NCI-H524 (cell line): ENCODE measurements around the gene GRIP1.

Experiments
- DNase-seq, 2 experiments: peaks; one replicate each; lab custom pipeline; 2025; lab: John Stamatoyannopoulos, UW

The GRIP1 gene

DNA sequence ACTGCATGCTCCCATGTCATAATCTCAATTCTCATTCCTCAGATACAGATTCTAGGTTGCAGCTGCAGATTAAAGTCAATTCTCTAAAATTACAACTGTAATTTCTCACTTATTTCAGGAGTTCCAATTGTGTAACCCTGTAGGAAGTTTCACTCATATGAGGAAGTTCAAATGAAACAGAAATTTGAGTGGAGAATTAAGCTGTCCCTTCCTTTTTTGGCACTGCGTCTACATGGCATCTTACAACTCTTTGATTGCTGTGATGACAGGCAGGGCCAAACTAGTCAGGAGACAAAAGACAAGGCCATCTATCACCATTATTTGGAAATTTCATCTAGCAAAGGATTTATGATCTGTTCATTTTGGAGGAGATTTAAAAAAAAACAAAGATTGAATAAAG, 13.3 kb upstream of the GRIP1 start:
- DNase-seq, result no peak

DNA sequence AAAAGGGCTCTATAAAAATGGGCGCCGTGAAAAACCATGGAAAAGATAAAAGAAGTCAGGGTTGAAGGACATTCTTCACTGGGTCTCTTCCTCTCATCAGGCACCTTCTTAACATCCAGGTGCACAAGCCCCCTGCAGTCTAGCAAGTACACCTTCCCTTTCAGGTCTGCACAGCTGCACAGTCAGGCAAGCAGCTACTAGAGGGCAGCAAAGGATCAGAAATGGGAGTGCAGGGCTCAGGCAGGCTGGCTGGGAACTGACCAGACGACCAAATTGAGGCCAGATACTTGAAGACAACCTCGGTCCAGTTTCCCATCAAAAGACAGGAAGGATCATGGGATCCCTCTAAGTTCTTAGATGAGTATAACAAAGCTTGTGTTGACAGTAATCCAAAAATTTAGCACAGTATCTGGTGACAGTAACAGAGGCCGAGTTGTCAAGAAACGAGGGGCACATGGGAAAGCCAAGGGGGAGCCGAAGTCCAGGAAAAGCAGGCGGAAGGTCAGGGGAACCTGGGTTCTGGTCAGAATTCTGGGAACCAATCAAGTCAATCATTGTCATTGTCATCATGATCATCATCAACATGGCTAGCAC, 10.1 kb upstream of the GRIP1 start:
- DNase-seq, result peak; percentile 47 to 53

DNA sequence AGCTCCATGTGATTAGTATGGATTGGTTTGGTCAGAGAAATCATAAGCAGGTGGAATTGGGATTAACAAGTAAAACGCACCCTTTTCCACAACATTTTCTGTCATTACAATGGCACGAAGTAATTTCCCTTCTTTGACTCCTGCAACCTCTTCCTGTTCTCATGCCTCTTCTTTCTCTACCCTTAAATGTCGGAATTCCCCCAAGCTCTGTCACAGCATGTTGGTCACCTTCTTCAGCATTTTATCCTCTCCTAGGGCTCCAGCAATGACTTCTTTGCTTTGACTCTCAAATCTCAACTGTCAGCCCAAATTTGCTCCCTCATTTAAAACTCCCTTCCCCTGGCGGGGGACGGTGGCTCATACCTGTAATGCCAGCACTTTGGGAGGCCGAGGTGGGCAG, 5.3 kb upstream of the GRIP1 start:
- DNase-seq, result no peak

DNA sequence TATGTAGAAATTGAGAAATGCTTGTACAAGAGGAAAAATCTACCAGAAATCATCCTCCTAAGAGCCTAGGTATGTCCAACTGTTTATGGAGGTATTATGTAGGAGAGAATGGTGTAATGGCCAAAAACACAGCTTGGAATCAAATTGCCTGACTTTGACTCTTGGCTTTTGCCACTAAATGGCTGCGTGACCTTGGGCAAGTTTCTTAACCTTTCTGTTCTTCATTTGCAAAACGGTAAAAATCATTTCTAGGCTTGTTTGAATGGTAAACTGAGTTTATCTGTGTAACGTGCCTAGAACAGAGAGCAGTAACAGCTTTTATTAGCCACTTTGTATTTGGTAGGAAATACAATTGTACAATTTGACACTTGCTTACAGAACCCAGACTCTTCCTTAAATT, 4.9 kb upstream of the GRIP1 start:
- DNase-seq, result no peak

DNA sequence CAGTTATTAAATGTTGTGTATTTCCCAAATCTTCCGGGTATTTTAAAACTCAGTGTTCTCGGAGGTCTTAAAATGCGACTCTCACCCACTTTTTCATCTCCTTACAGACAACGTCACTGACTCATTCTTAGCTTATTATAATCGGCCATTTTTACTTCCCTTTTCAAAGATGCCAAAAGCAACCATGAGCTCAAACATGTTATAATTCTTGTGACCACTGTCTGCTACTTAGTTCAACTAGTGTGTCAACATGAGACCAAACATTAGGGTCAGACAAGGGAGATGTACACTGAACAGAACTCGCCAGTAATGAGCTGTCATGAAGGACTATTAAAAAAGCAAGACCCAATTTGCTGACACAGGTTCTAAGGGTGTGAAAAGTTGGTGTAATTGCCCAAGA, 4.2 kb upstream of the GRIP1 start:
- no peak for DNase-seq

- DNase-seq, result peak in 1 of 2 experiments; percentile 49
Measured at GRCh38 chr12:66679461-66680084, 697 bp upstream of the GRIP1 start.

DNA sequence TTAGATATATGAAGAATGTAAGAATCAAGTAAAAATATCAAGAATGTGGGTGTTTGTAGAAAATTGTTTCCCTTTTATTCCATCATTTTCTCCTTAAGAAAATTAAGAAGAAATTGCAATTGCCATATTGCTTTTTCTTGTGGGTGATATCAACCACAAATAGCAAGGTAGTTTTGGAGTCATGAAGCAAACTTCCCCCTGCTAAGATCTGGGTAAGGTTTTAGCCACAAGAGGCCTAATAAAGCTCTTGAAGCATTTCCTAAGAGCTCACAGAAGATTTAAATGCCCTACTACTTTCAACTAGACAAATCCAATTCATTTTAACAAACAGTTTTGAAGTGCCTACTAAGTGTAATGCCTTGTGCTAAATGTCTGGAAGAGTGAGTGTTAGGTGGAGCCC, 2.6 kb downstream of the GRIP1 start:
- DNase-seq, result no peak

DNA sequence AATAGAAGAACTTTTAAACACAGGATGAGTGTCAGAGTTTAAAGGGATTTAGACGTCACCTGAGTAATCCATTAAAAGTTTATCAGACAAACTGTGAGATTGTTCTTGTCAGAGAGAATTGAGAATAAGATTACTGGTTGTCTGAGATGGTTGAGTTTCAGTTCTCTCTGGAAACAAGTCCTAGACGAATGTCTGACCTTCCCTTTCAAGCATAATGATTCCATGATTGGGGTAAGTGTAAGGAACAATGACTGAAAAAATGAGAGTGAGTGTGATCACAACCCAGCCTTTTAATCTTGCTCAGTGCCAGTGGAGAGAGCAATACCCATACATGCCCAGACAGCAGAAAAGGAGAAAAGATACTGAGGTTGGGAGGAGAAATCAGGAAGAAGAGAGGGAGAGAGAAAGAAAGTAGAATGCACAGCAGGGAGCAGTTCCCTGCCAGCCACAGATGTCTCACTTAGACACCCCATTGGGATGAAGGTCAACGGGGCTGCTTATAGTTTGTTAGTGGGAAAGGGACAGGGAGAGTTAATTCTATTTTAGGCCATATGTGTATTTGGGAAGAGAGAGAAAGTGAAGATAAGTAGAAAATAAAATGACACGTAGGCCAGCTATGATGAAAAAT, 4.3 kb downstream of the GRIP1 start:
- DNase-seq, result no peak

GRCh38 chr12:66669541-66669940, 9.3 kb downstream of the GRIP1 start:
- no peak for DNase-seq

DNA sequence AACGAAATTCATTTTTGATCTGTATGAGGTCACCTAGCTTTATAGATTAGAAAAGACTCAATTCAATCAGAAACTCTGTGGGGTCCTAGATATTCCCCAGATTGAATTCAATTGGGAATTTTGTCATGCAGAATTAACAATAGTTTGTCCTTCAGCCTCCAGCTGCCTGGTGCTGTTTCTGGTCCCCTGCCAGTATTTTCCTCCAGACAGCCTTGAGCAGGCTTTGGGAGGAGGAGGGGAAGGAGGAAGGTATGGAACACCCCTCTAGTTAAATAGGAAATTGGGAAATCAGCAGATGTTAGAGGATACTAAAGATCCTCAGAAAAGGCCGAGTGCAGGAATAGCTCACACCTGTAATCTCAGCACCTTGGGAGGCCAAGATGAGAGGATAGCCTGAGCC, 10.6 kb downstream of the GRIP1 start:
- DNase-seq, result peak in 1 of 2 experiments; percentile 6

- DNase-seq, result no peak
Measured at GRCh38 chr12:66667906-66668305, 11.0 kb downstream of the GRIP1 start.

GRCh38 chr12:66666481-66666880, 12.4 kb downstream of the GRIP1 start:
- DNase-seq, result no peak

DNA sequence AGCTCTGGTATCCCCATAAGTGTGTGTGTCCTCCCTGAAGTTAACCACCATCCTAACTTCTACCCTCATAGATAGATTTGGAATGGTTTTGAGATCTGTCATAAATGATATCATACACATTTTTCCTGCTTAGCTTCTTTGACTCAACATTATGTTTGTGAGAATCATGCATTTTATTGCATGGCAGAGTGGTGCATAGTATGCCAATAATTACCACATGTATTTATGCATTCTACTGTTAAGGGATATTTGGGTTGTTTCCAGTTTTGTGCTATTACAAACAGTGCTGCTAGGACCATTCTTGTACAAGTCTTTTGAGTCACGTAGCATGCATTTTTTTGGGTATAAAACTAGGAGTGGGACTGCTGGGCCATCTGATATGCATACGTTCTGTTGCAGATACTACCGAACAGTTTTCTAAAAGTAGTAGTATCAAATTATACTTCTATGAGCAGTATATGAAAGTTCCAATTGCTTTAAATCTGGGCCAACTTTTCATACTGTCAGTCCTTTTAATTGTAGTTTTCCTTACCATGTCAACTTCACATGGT, 13.4 kb downstream of the GRIP1 start:
- DNase-seq, result no peak

DNA sequence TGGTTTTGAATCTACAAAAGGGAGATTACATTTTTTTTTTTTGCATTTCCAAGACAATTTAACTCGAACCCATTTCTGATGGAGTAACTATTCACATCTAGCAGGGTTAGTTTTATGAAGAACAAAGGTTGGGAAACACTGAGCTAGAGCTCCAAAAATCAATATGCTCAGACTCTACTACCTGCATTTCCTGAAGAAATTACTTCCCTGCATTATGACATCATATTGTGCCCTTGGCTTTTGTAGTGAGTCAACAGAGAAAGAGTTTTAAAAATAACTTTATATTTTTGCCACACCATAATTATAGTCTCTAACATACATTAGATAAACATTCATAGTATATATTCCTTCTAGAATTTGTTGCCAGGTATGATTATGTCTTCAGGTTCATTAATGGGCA, 14.8 kb downstream of the GRIP1 start:
- DNase-seq, result no peak

DNA sequence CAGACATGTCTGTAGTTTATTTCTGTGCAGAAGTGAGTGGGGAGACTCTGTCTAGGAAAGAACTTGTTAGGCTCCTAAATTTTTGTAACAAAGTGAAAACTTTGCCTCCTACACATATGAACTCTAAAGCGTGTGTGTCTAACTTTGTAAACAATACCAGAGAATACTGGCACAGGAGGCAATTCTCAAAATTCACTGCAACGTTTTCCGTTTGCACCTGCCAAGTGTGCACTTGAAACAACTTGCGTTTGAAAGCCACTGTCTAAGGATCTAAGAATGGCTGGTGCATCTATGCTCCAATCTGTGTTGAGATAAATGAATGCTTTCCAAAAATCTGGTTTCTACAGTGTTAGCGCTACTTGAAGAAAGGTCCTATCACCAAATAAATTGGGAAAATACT, 15.3 kb downstream of the GRIP1 start:
- no peak for DNase-seq

GRCh38 chr12:66662729-66663128, 16.1 kb downstream of the GRIP1 start:
- DNase-seq, result no peak

GRCh38 chr12:66662179-66662578, 16.7 kb downstream of the GRIP1 start:
- DNase-seq, result no peak

DNA sequence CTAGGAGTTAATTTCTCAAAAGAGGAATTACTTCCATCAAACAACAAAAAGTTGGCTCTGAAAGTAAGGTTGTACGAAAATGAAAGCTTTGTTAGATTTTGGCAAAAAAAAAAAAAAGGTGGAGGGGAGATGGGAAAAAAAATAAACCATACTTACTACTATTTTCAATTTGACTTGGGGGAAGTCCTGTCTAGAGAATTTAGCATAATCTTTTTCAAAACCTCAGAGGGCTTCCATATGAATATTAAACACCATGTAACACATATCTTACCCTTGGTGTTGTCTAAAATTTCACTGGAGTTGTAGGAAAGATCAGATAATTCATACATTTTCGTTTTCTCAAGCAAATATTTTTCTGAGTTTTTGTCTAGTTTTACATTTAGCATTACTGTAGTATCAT, 17.5 kb downstream of the GRIP1 start:
- no peak for DNase-seq

- no peak for DNase-seq
Measured at GRCh38 chr12:66653796-66654195, 25.1 kb downstream of the GRIP1 start.

- DNase-seq, result peak; percentile 81 to 88
Measured at GRCh38 chr12:66648033-66648735, 30.7 kb downstream of the GRIP1 start.

DNA sequence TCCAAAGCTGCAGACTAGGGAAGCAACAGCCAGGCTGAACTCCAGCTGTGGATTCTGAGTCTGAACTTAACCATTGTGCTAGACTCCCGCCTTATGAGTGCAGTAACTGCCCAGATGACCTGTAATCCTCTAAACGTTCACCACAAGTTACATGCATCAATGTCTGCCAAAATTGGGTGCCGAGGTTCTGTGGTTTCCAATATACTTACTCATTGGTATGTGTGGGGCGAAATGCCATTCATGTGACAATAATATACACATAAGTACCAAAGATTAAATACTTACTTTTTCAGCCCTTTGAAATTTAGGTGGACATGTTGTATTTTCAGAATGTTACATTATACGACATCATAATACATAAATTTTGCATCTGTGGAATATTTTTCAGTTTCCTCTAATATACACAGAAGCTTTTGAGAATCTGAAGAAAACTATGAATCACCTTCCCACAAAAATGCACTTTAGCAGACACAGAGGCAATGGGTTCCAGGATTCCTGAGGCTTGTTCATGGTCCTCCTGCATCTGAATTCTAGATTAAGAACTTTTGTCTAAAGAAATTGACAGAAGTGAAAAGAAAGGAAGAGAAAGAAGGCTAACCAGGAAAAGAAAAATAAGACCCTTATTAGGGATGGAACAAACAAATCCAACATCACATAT, 31.7 kb downstream of the GRIP1 start:
- no peak for DNase-seq

GRCh38 chr12:66644151-66644550, 34.7 kb downstream of the GRIP1 start:
- no peak for DNase-seq
